HS-5 (cell line): ENCODE results near the gene DOP1B.
"Not testable (repeated sequence)": the region's sequence is repeated elsewhere in the genome, so short reads cannot be mapped to it uniquely, and the experiment has no call there.

Experiments
- DNase-seq: peaks from one replicate; pipeline ENCODE4 v3.0.0-alpha.2; 2012; ENCODE audit warnings: low read depth

DOP1B gene

GRCh38 chr21:36139791-36140190, 16.8 kb upstream of the DOP1B start:
- not testable (repeated sequence) for DNase-seq

GRCh38 chr21:36141513-36141925, 15.1 kb upstream of the DOP1B start:
- peak; percentile 78 for DNase-seq

- not testable (repeated sequence) for DNase-seq
These were observed 12.4 kb upstream of the DOP1B start for GRCh38 chr21:36144233-36144632.

GRCh38 chr21:36145259-36145658, 11.4 kb upstream of the DOP1B start:
- DNase-seq, result no peak

GRCh38 chr21:36147911-36148310, 8.7 kb upstream of the DOP1B start:
- DNase-seq, result no peak

- DNase-seq, result no peak
These were observed 7.7 kb upstream of the DOP1B start for GRCh38 chr21:36148886-36149285.

GRCh38 chr21:36149788-36150711, 6.6 kb upstream of the DOP1B start:
- no peak for DNase-seq

- no peak for DNase-seq
These were observed 853 bp upstream of the DOP1B start for GRCh38 chr21:36155603-36156338.

- peak; percentile 90 for DNase-seq
These were observed 247 bp upstream of the DOP1B start for GRCh38 chr21:36156339-36156814.

GRCh38 chr21:36159356-36159921, 2.8 kb downstream of the DOP1B start:
- no peak for DNase-seq

- DNase-seq, result no peak
These were observed 4.2 kb downstream of the DOP1B start for GRCh38 chr21:36160850-36161178.

GRCh38 chr21:36162631-36163030, 6.0 kb downstream of the DOP1B start:
- DNase-seq, result no peak

GRCh38 chr21:36163750-36164741, 7.4 kb downstream of the DOP1B start:
- DNase-seq, result no peak

GRCh38 chr21:36165356-36165755, 8.7 kb downstream of the DOP1B start:
- DNase-seq, result no peak

- no peak for DNase-seq
These were observed 10.1 kb downstream of the DOP1B start for GRCh38 chr21:36166705-36167104.

GRCh38 chr21:36167541-36167940, 10.9 kb downstream of the DOP1B start:
- DNase-seq, result no peak

- no peak for DNase-seq
These were observed 13.0 kb downstream of the DOP1B start for GRCh38 chr21:36169470-36170128.

- DNase-seq, result no peak
These were observed 14.2 kb downstream of the DOP1B start for GRCh38 chr21:36170823-36171222.

- DNase-seq, result no peak
These were observed 14.7 kb downstream of the DOP1B start for GRCh38 chr21:36171336-36171735.

- DNase-seq, result no peak
These were observed 15.2 kb downstream of the DOP1B start for GRCh38 chr21:36171741-36172331.

- DNase-seq, result no peak
These were observed 18.2 kb downstream of the DOP1B start for GRCh38 chr21:36174780-36175179.
